K562 (cell line): ENCODE results near the gene MBOAT2. TPM values are rescaled to one million over a fixed set of nuclear protein-coding genes. Genes with fewer than 3 reads are reported as not detected.

ENCODE experiments used
- ATAC-seq: fragments of 200-7000 bp; cut with Tn5 transposase; 3 replicates; pipeline ENCODE4 v1.9.1; 2020; ENCODE audit warnings: moderate library complexity
- BruUV-seq: library from RNA; stranded (reverse); fragments of 400-500 nt; replicated peaks from 2 replicates; lab custom pipeline; 2021; lab: Mats Ljungman, UMichigan
- CTCF ChIA-PET: fragments of 300-600 bp; formaldehyde crosslinking; extraction: SDS; loops from one replicate; lab custom pipeline; 2021; ENCODE audit warnings: low intra/inter-chr PET ratio; lab: Yijun Ruan, JAX
- POLR2A ChIA-PET: fragments of 300-600, 350-650 bp; sonication (Branson Sonifier 250); formaldehyde crosslinking; extraction: SDS; loops from one replicate; lab custom pipeline; 2021; ENCODE audit warnings: antibody characterized with exemption, inconsistent platforms; lab: Yijun Ruan, JAX
- DNase-seq, 4 experiments: peaks; one replicate each; pipeline versions ENCODE4 v3.0.0 to v3.0.0-alpha.2; 2011 to 2018; ENCODE audit warnings: low spot score in 3 of 4, mixed read lengths in 3 of 4; ENCODE audit errors: extremely low read depth in 1 of 4
- FAIRE-seq: peaks from 2 replicates; lab custom pipeline; 2011; peaks lifted over from hg19 to GRCh38; lab: Jason Lieb, UNC
- H2AFZ ChIP-seq: 2 replicates; pipeline ENCODE4 v1.6.0; 2011; ENCODE audit warnings: low read depth, low read length, control low read depth, inconsistent platforms
- H3K27ac ChIP-seq: fragments of 200-600 bp; 3 replicates; pipeline ENCODE4 v1.8.0; 2011; ENCODE audit warnings: low read depth, mild to moderate bottlenecking, control low read depth, inconsistent platforms, low read length, moderate library complexity, mixed read lengths; ENCODE audit errors: extremely low read depth
- H3K27me3 ChIP-seq, 2 experiments: fragments of 300-600 bp in 1 of 2; 2 replicates in 1 of 2; 3 replicates in 1 of 2; pipeline versions ENCODE4 v1.6.0 to v1.8.0; 2011; ENCODE audit warnings: inconsistent platforms in 2 of 2, low read length in 2 of 2, mild to moderate bottlenecking in 1 of 2, mixed read lengths in 1 of 2, moderate library complexity in 1 of 2; ENCODE audit not compliant: control insufficient read depth in 2 of 2, insufficient read depth in 2 of 2
- H3K36me3 ChIP-seq: fragments of 300-600 bp; 3 replicates; pipeline ENCODE4 v1.8.0; 2011; ENCODE audit warnings: mild to moderate bottlenecking, low read length, inconsistent platforms; ENCODE audit not compliant: control insufficient read depth, insufficient read depth
- H3K4me1 ChIP-seq, 2 experiments: fragments of 200-600 bp in 1 of 2; replicated peaks in 1 of 2; 2 replicates in 1 of 2; 3 replicates in 1 of 2; pipeline versions ENCODE4 v1.5.1 to v1.8.0; 2011; ENCODE audit warnings: inconsistent platforms in 2 of 2, low read length in 2 of 2, mild to moderate bottlenecking in 1 of 2, mixed read lengths in 1 of 2, moderate library complexity in 1 of 2; ENCODE audit not compliant: control insufficient read depth in 2 of 2, insufficient read depth in 2 of 2
- H3K4me2 ChIP-seq: 2 replicates; pipeline ENCODE4 v1.6.1; 2011; ENCODE audit warnings: low read length, control low read depth, inconsistent platforms, mixed read lengths; ENCODE audit not compliant: insufficient read depth
- H3K4me3 ChIP-seq: fragments of 200-600 bp; sonication (generic), shearing (Covaris generic); 2 replicates; pipeline ENCODE4 v1.5.1; 2016; ENCODE audit warnings: control low read depth, inconsistent platforms
- H3K79me2 ChIP-seq: fragments of 200-600 bp; 3 replicates; pipeline ENCODE4 v1.8.0; 2011; ENCODE audit warnings: low read length, inconsistent platforms; ENCODE audit not compliant: control insufficient read depth, insufficient read depth
- H3K9ac ChIP-seq, 2 experiments: 2 replicates each; pipeline versions ENCODE4 v1.6.0 to v1.6.1; 2011; ENCODE audit warnings: low read depth in 2 of 2, low read length in 2 of 2, control low read depth in 1 of 2, inconsistent platforms in 1 of 2, mild to moderate bottlenecking in 1 of 2, mixed read lengths in 1 of 2; ENCODE audit not compliant: insufficient read depth in 1 of 2
- H3K9me1 ChIP-seq: one replicate; pipeline ENCODE4 v1.6.0; 2011; ENCODE audit warnings: inconsistent platforms, mild to moderate bottlenecking, low read length, moderate library complexity; ENCODE audit not compliant: control insufficient read depth, insufficient read depth
- H3K9me3 ChIP-seq: replicated peaks from 2 replicates; pipeline ENCODE4 v1.5.1; 2011; ENCODE audit warnings: low read depth, low read length, inconsistent platforms; ENCODE audit not compliant: control insufficient read depth, insufficient read depth
- H4K20me1 ChIP-seq: replicated peaks from 2 replicates; pipeline ENCODE4 v1.6.1; 2011; ENCODE audit warnings: low read length, inconsistent platforms, mixed read lengths; ENCODE audit not compliant: control insufficient read depth, insufficient read depth
- CBFA2T3 ChIP-seq: fragments of 450-650 bp; IDR thresholded peaks from 2 replicates; pipeline ENCODE4 v1.6.1; 2017
- CBX5 ChIP-seq: IDR thresholded peaks from 2 replicates; pipeline ENCODE4 v1.6.1; 2014; ENCODE audit warnings: low read depth, borderline replicate concordance
- DNMT1 ChIP-seq: fragments of 450-650 bp; IDR thresholded peaks from 2 replicates; pipeline ENCODE4 v1.6.1; 2016; ENCODE audit warnings: antibody characterized with exemption, mild to moderate bottlenecking
- ETV6 ChIP-seq, 3 experiments: fragments of 150-350 bp in 1 of 3; sonication (generic) in 1 of 3; formaldehyde crosslinking in 1 of 3; IDR thresholded peaks; 2 replicates each; pipeline versions ENCODE4 v1.6.1 to v1.8.0; 2014 to 2022; ENCODE audit warnings: borderline replicate concordance in 2 of 3, low read depth in 2 of 3, antibody characterized with exemption in 1 of 3, low read length in 1 of 3, mild to moderate bottlenecking in 1 of 3, missing genetic modification reagents in 1 of 3
- ID3 ChIP-seq, 2 experiments: fragments of 250-450 bp in 1 of 2; fragments of 450-650 bp in 1 of 2; sonication (Bioruptor Pico) in 1 of 2; IDR thresholded peaks; 2 replicates each; pipeline versions ENCODE4 v1.6.1 to v1.8.0; 2016 to 2021; ENCODE audit warnings: mild to moderate bottlenecking in 2 of 2, moderate library complexity in 2 of 2, missing compliant biosample characterization in 1 of 2, missing genetic modification characterization in 1 of 2
- MEF2A ChIP-seq: IDR thresholded peaks from 2 replicates; pipeline ENCODE4 v1.6.1; 2011; ENCODE audit warnings: low read depth, mild to moderate bottlenecking, low read length, moderate library complexity; ENCODE audit not compliant: control insufficient read depth
- TAF1 ChIP-seq: IDR thresholded peaks from 2 replicates; pipeline ENCODE4 v1.6.1; 2011; ENCODE audit warnings: mild to moderate bottlenecking, low read length, moderate library complexity; ENCODE audit not compliant: insufficient read depth, control insufficient read depth, severe bottlenecking; ENCODE audit errors: extremely low read depth
- TARDBP ChIP-seq: fragments of 450-650 bp; IDR thresholded peaks from 2 replicates; pipeline ENCODE4 v1.6.1; 2016
- TBL1XR1 ChIP-seq, 2 experiments: IDR thresholded peaks; 2 replicates each; pipeline ENCODE4 v1.6.1; 2012; ENCODE audit warnings: improper control_type of control experiment in 2 of 2, low read length in 2 of 2, mild to moderate bottlenecking in 1 of 2
- TCF3 ChIP-seq: sonication (generic); formaldehyde crosslinking; IDR thresholded peaks from 2 replicates; pipeline ENCODE4 v1.4.0; 2020; ENCODE audit warnings: mild to moderate bottlenecking, missing genetic modification reagents
- YY1 ChIP-seq, 3 experiments: IDR thresholded peaks; 2 replicates each; pipeline ENCODE4 v1.6.1; 2011; ENCODE audit warnings: low read length in 2 of 3, mild to moderate bottlenecking in 2 of 3, moderate library complexity in 2 of 3, borderline replicate concordance in 1 of 3, control low read depth in 1 of 3, low read depth in 1 of 3; ENCODE audit not compliant: insufficient read depth in 3 of 3, insufficient replicate concordance in 2 of 3, control insufficient read depth in 1 of 3, insufficient read length in 1 of 3; ENCODE audit errors: extremely low read depth in 1 of 3
- ZNF239 ChIP-seq: fragments of 250-450 bp; sonication (Bioruptor Pico); IDR thresholded peaks from 2 replicates; pipeline ENCODE4 v1.4.0; 2020; ENCODE audit warnings: mild to moderate bottlenecking
- ZNF274 ChIP-seq: IDR thresholded peaks from 2 replicates; pipeline ENCODE4 v1.6.1; 2011; ENCODE audit warnings: low read depth, mild to moderate bottlenecking, low read length, moderate library complexity, borderline replicate concordance
- ZNF592 ChIP-seq: fragments of 450-650 bp; IDR thresholded peaks from 2 replicates; pipeline ENCODE4 v1.6.1; 2017; ENCODE audit warnings: antibody characterized with exemption, mild to moderate bottlenecking
- ZNF717 ChIP-seq: fragments of 250-450 bp; sonication (Bioruptor Pico); IDR thresholded peaks from 2 replicates; pipeline ENCODE4 v1.5.0; 2021
- WGBS: fragments of 100-300 bp; shearing (Covaris generic); methylation state at CpG from one replicate; pipeline ENCODE4 v1.1.6; 2016; ENCODE audit warnings: low coverage, mixed read lengths; ENCODE audit not compliant: insufficient coverage; ENCODE audit errors: missing lambda C conversion rate; 5-methylcytosine and 5-hydroxymethylcytosine counted together
- in situ Hi-C: fragments of 300-500 bp; cut with MboI; formaldehyde crosslinking; loops from 4 replicates; pipeline ENCODE4 v1.15.0; 2018; ENCODE audit warnings: inconsistent platforms, mixed read lengths
- intact Hi-C: fragments of 100-400 bp; cut with micrococcal nuclease; formaldehyde crosslinking; loops from 2 replicates; pipeline ENCODE4 v1.14.2; 2022
- polyA plus RNA-seq, 8 experiments: library from polyadenylated mRNA; depleted of rRNA in 4 of 8; stranded (reverse) in 5 of 8; unstranded in 3 of 8; fragments of >200 nt; fragmentation: Nextera tagmentation in 2 of 8; fragmentation: Illumina TruSeq in 1 of 8; extraction: Ambion mirVana in 2 of 8; extraction: Trizol in 1 of 8; gene quantifications; 2 replicates each; pipeline versions ENCODE4 v1.2.1 to v1.2.3, GENCODE V29; 2011 to 2014; ENCODE audit warnings: inconsistent platforms in 1 of 8, missing spikeins in 1 of 8
- total RNA-seq, 7 experiments: library from RNA; depleted of rRNA in 6 of 7; stranded (reverse); fragments of >200 nt in 6 of 7; fragmentation: Illumina TruSeq in 2 of 7; extraction: Trizol in 2 of 7; gene quantifications; 2 replicates each; pipeline versions ENCODE4 v1.2.1 to v1.2.3, GENCODE V29; 2011 to 2021; ENCODE audit warnings: low replicate concordance in 1 of 7

The MBOAT2 gene
- total and polyA plus RNA-seq, 9 of the 15 experiments (the other 6 are each of a cell fraction or from before 2014, with no cell fraction given): 8.4 to 122 (median 27.6) TPM

DNA sequence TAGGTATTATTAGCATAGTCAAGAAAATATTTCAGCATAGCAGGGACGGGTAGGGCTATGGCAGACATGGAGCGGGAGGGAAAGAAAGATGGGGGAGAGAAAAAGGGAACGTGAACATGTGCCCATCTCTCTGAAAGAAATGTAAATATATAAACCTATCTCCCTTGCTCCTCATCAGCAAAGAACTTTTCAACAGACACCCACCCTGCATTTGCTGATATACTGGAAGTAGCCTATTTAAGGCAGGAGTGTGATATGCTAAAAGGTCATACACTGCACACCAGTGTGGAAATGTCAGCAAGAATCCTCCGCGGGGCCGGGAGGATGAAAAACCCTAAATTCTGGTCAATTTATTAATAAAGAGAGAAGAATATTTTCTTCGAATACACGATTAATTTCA, 1.7 kb downstream of the MBOAT2 start:
- Histone ChIP-seq H3K79me2 (peaks cover 80% of the 10 kb centered on the region), H3K9ac (peak overlapping the region in 1 of 2 experiments; percentile 65; a peak in 2 of 4 replicates), H3K36me3 (peaks cover 2% of the 10 kb centered on the region), H3K27ac (peak overlapping the region; percentile 54), H3K9me3 (peaks cover 5% of the 10 kb centered on the region; the same call in 1 of the 2 replicates), H4K20me1 (no peaks in the 10 kb centered on the region), H3K9me1 (no peaks in the 10 kb centered on the region), H2AFZ (peak overlapping the region; percentile 43), H3K4me3 (peak overlapping the region; percentile 68), H3K4me2 (peak overlapping the region; percentile 79), H3K4me1 (peaks cover 27 to 45% of the 10 kb centered on the region in 2 experiments), H3K27me3 (no peaks in the 10 kb centered on the region)
- TF ChIP-seq YY1 (IDR thresholded peaks at IDR 0.05; ENCODE audit: borderline replicate concordance in 1 of 3, control insufficient read depth in 1 of 3, extremely low read depth in 1 of 3, insufficient read depth in 3 of 3, insufficient read length in 1 of 3, insufficient replicate concordance in 2 of 3, low read depth in 1 of 3, low read length in 2 of 3) (peak in 1 of 3 experiments; percentile 33), TAF1 (peak; percentile 15), ID3 (CRISPR knock-in tag; IDR thresholded peaks at IDR 0.05) (no peak), ID3 (tag; IDR thresholded peaks at IDR 0.05) (peak; percentile 86), TCF3 (CRISPR knock-in tag) (0 out of 2 replicates have a peak, but pooled peaks have one; percentile 22), ZNF274 (no peak), ZNF239 (CRISPR knock-in tag) (no peak), ZNF717 (CRISPR knock-in tag) (no peak), DNMT1 (no peak), ETV6 (IDR thresholded peaks at IDR 0.05; ENCODE audit: borderline replicate concordance in 1 of 2, low read depth in 2 of 2, low read length in 1 of 2) (no peak), ETV6 (CRISPR knock-in tag; IDR thresholded peaks at IDR 0.05; ENCODE audit: borderline replicate concordance) (no peak), CBX5 (no peak), ZNF592 (no peak), CBFA2T3 (peak; percentile 35; the same call in 1 of the 2 replicates), TARDBP (no peak), MEF2A (peak; percentile 35; the same call in 1 of the 2 replicates), TBL1XR1 (IDR thresholded peaks at IDR 0.05; ENCODE audit: low read length in 2 of 2) (peak in 1 of 2 experiments; percentile 25; a peak in 1 of 4 replicates)
- in situ Hi-C loops: no loop called here
- FAIRE-seq: no peak
- BruUV-seq: no TSS peak
- 3% methylated on average over 8 of the region's 8 CpGs for whole genome bisulfite sequencing
- DNase-seq: peak in 1 of 4 experiments; percentile 56
- ChIA-PET CTCF (no interaction called here), POLR2A (interaction anchor here (1.1 to 1.7 kb wide), 3 partner anchors 12 to 63 kb away, joined by 3 to 4 read pairs (median 3); no protein-coding TSS in a partner anchor)
- intact Hi-C loops: loop anchor here (5.0 kb wide), 1 partner anchor 101 kb away; no protein-coding TSS in a partner anchor
- peak; percentile 7 for ATAC-seq
